Nephron progenitor cell (in vitro differentiated cells): ENCODE results near the gene TAS2R20.
A peak's percentile ranks its signal among the peaks of the same experiment; 100 is the strongest.

Experiments
- DNase-seq: peaks from one replicate; pipeline ENCODE4 v3.0.0; 2021
- H3K27ac Mint-ChIP-seq: 2 replicates; pipeline ENCODE4 v1.8.0; 2021; ENCODE audit warnings: mild to moderate bottlenecking, moderate library complexity, mixed read lengths
- H3K27me3 Mint-ChIP-seq: 2 replicates; pipeline ENCODE4 v1.8.0; 2021; ENCODE audit warnings: mild to moderate bottlenecking, low read depth, mixed read lengths; ENCODE audit not compliant: poor library complexity
- H3K36me3 Mint-ChIP-seq: 2 replicates; pipeline ENCODE4 v1.8.0; 2021; ENCODE audit warnings: low read depth, mixed read lengths
- H3K4me1 Mint-ChIP-seq: 2 replicates; pipeline ENCODE4 v1.8.0; 2021; ENCODE audit warnings: mixed read lengths
- H3K4me3 Mint-ChIP-seq: 2 replicates; pipeline ENCODE4 v1.8.0; 2021; ENCODE audit warnings: mild to moderate bottlenecking, moderate library complexity, mixed read lengths
- H3K9me3 Mint-ChIP-seq: 2 replicates; pipeline ENCODE4 v1.8.0; 2021; ENCODE audit warnings: mild to moderate bottlenecking, moderate library complexity, mixed read lengths
- CTCF ChIP-seq: fragments of 200-600 bp; sonication (generic); IDR thresholded peaks from 2 replicates; pipeline ENCODE4 v1.5.0; 2021; ENCODE audit warnings: antibody characterized with exemption

Gene TAS2R20

GRCh38 chr12:11023387-11023786 lies 25.3 kb upstream of the TAS2R20 start:
- Mint-ChIP-seq H3K4me1 (no peaks in the 10 kb centered on the region), H3K9me3 (peaks cover 18% of the 10 kb centered on the region), H3K4me3 (no peak overlapping the region), H3K27ac (peak overlapping the region; percentile 15), H3K36me3 (peaks cover 53% of the 10 kb centered on the region), H3K27me3 (no peaks in the 10 kb centered on the region)
- no peak for TF ChIP-seq CTCF
- DNase-seq = no peak

GRCh38 chr12:11022520-11022919 lies 24.4 kb upstream of the TAS2R20 start, which contains the start of gene TAS2R19:
Gene TAS2R19 (minus strand): TSS chr12:11022620. CDS start chr12:11022571, 49 bp downstream.
- H3K36me3 Mint-ChIP-seq = peaks cover 50% of the 10 kb centered on the region
- peak within 1 kb of the TSS; percentile 15 for H3K27ac Mint-ChIP-seq
- H3K4me1 Mint-ChIP-seq = no peaks in the 10 kb centered on the region
- H3K27me3 Mint-ChIP-seq = no peaks in the 10 kb centered on the region
- H3K4me3 Mint-ChIP-seq = no peak within 1 kb of the TSS
- no peak for DNase-seq
- H3K9me3 Mint-ChIP-seq = peaks cover 18% of the 10 kb centered on the region
- no peak for TF ChIP-seq CTCF

DNA sequence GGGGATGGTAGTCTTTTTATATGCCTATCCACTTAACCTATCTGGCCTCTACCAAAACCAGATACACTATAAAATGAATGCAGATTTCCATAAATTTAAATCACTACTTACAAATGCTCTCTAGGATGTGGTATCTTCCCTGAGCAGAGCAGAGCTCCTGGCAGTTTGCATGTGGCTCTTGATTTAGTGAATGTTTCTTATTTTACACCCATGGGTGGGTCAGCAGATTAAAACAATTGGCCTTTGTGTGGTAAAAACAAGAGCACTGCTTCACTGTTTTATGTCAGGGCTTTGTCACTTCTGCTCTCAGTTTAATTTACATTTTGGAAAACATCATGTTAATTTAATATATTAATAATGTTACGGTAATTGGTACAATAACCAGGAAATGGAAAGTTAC lies 18.8 kb upstream of the TAS2R20 start:
- no peaks in the 10 kb centered on the region for H3K27me3 Mint-ChIP-seq
- H3K4me1 Mint-ChIP-seq = no peaks in the 10 kb centered on the region
- H3K27ac Mint-ChIP-seq = no peak overlapping the region
- no peak for DNase-seq
- no peaks in the 10 kb centered on the region for H3K9me3 Mint-ChIP-seq
- no peak overlapping the region for H3K4me3 Mint-ChIP-seq
- no peak for TF ChIP-seq CTCF
- peaks cover 23% of the 10 kb centered on the region for H3K36me3 Mint-ChIP-seq

DNA sequence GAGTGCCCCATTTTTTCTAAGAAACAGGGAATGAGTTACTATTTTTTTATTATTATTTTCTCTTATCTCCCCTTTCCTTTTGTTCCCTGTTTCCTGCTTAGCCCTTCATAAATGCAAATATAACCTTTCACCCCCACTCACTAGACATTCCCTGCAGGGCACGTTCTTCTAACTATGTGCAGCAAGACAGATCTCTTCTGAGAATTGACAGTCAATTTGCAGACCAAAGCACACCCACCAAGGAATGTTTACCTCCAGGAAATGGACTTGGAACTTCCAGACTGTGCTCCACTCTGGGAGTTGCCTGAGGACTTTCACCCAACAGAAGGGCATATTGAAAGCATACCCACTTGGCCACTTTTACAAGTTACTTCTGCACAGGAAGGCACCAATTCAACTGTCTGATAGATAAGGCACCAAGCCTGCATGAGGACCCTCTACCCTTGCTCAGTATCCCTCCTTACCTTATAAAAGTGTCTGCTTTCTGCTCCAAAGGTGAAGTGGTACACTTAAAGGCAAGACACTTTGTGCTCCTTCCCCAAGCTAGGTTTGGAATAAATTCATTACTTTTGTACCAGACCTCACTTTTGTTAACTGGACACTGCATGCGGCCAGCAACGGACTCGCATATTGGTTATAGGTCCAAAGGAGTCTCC lies 17.8 kb upstream of the TAS2R20 start:
- H3K9me3 Mint-ChIP-seq = no peaks in the 10 kb centered on the region
- H3K27me3 Mint-ChIP-seq = no peaks in the 10 kb centered on the region
- no peaks in the 10 kb centered on the region for H3K4me1 Mint-ChIP-seq
- H3K4me3 Mint-ChIP-seq = no peak overlapping the region
- H3K27ac Mint-ChIP-seq = no peak overlapping the region
- peaks cover 19% of the 10 kb centered on the region for H3K36me3 Mint-ChIP-seq
- DNase-seq = no peak
- no peak for TF ChIP-seq CTCF

GRCh38 chr12:11014234-11014633 lies 16.1 kb upstream of the TAS2R20 start:
- DNase-seq = no peak
- Mint-ChIP-seq H3K27me3 (no peaks in the 10 kb centered on the region), H3K9me3 (no peaks in the 10 kb centered on the region), H3K36me3 (peaks cover 24% of the 10 kb centered on the region), H3K4me3 (no peak overlapping the region), H3K27ac (no peak overlapping the region), H3K4me1 (no peaks in the 10 kb centered on the region)
- TF ChIP-seq CTCF = no peak

DNA sequence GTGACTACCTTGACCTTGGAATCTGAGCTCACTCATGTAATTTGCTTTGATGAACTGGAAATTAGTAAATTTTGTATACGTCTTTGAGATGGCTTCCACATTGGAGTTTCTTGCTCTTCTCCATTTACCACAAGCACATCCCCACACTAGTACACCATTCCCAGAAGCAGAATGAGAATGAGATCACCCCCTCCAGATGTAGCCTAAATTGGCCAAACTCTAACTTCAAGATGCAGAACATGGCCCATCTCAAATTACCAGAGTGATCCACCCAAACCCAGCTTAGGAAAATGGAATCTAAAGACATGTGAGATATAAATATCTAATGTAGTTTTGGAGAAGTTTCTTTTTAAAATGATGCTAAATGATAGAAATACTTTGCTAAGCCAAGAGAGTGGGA lies 9.5 kb upstream of the TAS2R20 start:
- DNase-seq = no peak
- no peak for TF ChIP-seq CTCF
- H3K36me3 Mint-ChIP-seq = peaks cover 20% of the 10 kb centered on the region
- no peaks in the 10 kb centered on the region for H3K27me3 Mint-ChIP-seq
- no peak overlapping the region for H3K27ac Mint-ChIP-seq
- no peak overlapping the region for H3K4me3 Mint-ChIP-seq
- no peaks in the 10 kb centered on the region for H3K4me1 Mint-ChIP-seq
- H3K9me3 Mint-ChIP-seq = no peaks in the 10 kb centered on the region
